SK-N-SH treated with all-trans-retinoic acid at 6 μM for 48 hours (cell line): ENCODE measurements around the gene GLRA1.

Source experiments
- ATAC-seq: fragments of 200-7000 bp; cut with Tn5 transposase; 3 replicates; pipeline ENCODE4 v1.9.1; 2020; ENCODE audit warnings: mild to moderate bottlenecking, moderate library complexity
- BACH2 ChIP-seq: fragments of 250-450 bp; sonication (Bioruptor Pico); IDR thresholded peaks from 2 replicates; pipeline ENCODE4 v1.9.0; 2021; ENCODE audit warnings: mild to moderate bottlenecking, borderline replicate concordance
- CSDC2 ChIP-seq: fragments of 250-450 bp; sonication (Bioruptor Pico); IDR thresholded peaks from 2 replicates; pipeline ENCODE4 v1.5.0; 2020; ENCODE audit warnings: mild to moderate bottlenecking, moderate library complexity
- ESRRG ChIP-seq: fragments of 250-450 bp; sonication (Bioruptor Pico); IDR thresholded peaks from 2 replicates; pipeline ENCODE4 v1.6.1; 2021; ENCODE audit warnings: mild to moderate bottlenecking
- GLIS3 ChIP-seq: fragments of 250-450 bp; sonication (Bioruptor Pico); IDR thresholded peaks from 2 replicates; pipeline ENCODE4 v1.5.0; 2020; ENCODE audit warnings: mild to moderate bottlenecking, moderate library complexity
- ISL1 ChIP-seq: fragments of 250-450 bp; sonication (Bioruptor Pico); IDR thresholded peaks from 2 replicates; pipeline ENCODE4 v2.1.2; 2022; ENCODE audit warnings: mild to moderate bottlenecking, moderate library complexity
- OSR1 ChIP-seq: fragments of 250-450 bp; sonication (Bioruptor Pico); IDR thresholded peaks from 2 replicates; pipeline ENCODE4 v1.8.0; 2022; ENCODE audit warnings: moderate library complexity, mild to moderate bottlenecking, inconsistent platforms
- SNAI2 ChIP-seq: fragments of 250-450 bp; sonication (Bioruptor Pico); IDR thresholded peaks from 2 replicates; pipeline ENCODE4 v1.5.0; 2020; ENCODE audit warnings: mild to moderate bottlenecking, moderate library complexity
- ZC3H10 ChIP-seq: fragments of 250-450 bp; sonication (Bioruptor Pico); IDR thresholded peaks from 2 replicates; pipeline ENCODE4 v1.5.1; 2021; ENCODE audit warnings: mild to moderate bottlenecking, moderate library complexity
- ZFP3 ChIP-seq: fragments of 250-450 bp; sonication (Bioruptor Pico); IDR thresholded peaks from 2 replicates; pipeline ENCODE4 v1.5.0; 2020; ENCODE audit warnings: mild to moderate bottlenecking, moderate library complexity
- ZNF565 ChIP-seq: fragments of 450-650 bp; formaldehyde crosslinking; conservative IDR thresholded peaks from 2 replicates; pipeline ENCODE4 v1.5.0; 2020; ENCODE audit warnings: low read depth, mild to moderate bottlenecking, moderate library complexity
- ZNF70 ChIP-seq: fragments of 450-650 bp; formaldehyde crosslinking; IDR thresholded peaks from 2 replicates; pipeline ENCODE4 v1.5.0; 2020; ENCODE audit warnings: mild to moderate bottlenecking, moderate library complexity
- ZNF8 ChIP-seq: fragments of 450-650 bp; formaldehyde crosslinking; IDR thresholded peaks from 2 replicates; pipeline ENCODE4 v1.5.0; 2020; ENCODE audit warnings: mild to moderate bottlenecking, moderate library complexity
- TF ChIP-seq, protein P1 (sequence below): fragments of 250-450 bp; sonication (Bioruptor Pico); IDR thresholded peaks from 2 replicates; pipeline ENCODE4 v1.8.0; 2021; ENCODE audit warnings: low read depth, mild to moderate bottlenecking, moderate library complexity, borderline replicate concordance
- TF ChIP-seq, protein P2 (sequence below): fragments of 250-450 bp; sonication (Bioruptor Pico); IDR thresholded peaks from 2 replicates; pipeline ENCODE4 v1.5.1; 2020; ENCODE audit warnings: low read depth, mild to moderate bottlenecking, moderate library complexity
- TF ChIP-seq, protein P3 (sequence below): fragments of 250-450 bp; sonication (Bioruptor Pico); IDR thresholded peaks from 2 replicates; pipeline ENCODE4 v1.5.1; 2021; ENCODE audit warnings: mild to moderate bottlenecking, moderate library complexity
- TF ChIP-seq, protein P4 (sequence below): fragments of 250-450 bp; sonication (Bioruptor Pico); IDR thresholded peaks from 2 replicates; pipeline ENCODE4 v1.5.0; 2020; ENCODE audit warnings: mild to moderate bottlenecking, moderate library complexity

Gene GLRA1

DNA sequence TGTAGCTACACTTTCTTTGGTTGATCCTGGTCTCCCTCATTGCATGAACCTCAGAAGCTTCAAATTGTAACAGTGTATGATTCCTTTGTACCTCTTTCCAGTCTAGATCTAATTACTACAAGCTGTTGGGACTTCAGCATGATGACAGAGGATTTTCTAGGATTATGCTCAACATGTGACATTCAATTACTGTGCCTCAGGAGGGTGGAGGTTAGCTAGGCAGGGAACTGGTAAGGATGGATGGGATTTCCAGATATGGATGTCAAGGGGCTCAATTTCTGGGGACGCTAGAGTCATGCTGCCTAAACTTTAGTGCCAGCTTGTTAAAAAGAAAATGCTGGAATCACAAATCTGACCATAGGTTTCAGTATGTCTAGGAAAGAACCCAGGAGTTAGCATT is 29.2 kb upstream of the GLRA1 start:
- TF ChIP-seq, protein P1, sequence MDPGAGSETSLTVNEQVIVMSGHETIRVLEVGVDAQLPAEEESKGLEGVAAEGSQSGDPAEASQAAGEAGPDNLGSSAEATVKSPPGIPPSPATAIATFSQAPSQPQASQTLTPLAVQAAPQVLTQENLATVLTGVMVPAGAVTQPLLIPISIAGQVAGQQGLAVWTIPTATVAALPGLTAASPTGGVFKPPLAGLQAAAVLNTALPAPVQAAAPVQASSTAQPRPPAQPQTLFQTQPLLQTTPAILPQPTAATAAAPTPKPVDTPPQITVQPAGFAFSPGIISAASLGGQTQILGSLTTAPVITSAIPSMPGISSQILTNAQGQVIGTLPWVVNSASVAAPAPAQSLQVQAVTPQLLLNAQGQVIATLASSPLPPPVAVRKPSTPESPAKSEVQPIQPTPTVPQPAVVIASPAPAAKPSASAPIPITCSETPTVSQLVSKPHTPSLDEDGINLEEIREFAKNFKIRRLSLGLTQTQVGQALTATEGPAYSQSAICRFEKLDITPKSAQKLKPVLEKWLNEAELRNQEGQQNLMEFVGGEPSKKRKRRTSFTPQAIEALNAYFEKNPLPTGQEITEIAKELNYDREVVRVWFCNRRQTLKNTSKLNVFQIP (CRISPR knock-in tag), result no peak
- TF ChIP-seq CSDC2 (CRISPR knock-in tag) (no peak), ZNF565 (CRISPR knock-in tag) (no peak), ZC3H10 (CRISPR knock-in tag) (no peak), ESRRG (CRISPR knock-in tag) (no peak), ISL1 (no peak), ZFP3 (no peak), GLIS3 (CRISPR knock-in tag) (no peak), BACH2 (CRISPR knock-in tag) (no peak), OSR1 (no peak), ZNF8 (CRISPR knock-in tag) (no peak)
- TF ChIP-seq, protein P2, sequence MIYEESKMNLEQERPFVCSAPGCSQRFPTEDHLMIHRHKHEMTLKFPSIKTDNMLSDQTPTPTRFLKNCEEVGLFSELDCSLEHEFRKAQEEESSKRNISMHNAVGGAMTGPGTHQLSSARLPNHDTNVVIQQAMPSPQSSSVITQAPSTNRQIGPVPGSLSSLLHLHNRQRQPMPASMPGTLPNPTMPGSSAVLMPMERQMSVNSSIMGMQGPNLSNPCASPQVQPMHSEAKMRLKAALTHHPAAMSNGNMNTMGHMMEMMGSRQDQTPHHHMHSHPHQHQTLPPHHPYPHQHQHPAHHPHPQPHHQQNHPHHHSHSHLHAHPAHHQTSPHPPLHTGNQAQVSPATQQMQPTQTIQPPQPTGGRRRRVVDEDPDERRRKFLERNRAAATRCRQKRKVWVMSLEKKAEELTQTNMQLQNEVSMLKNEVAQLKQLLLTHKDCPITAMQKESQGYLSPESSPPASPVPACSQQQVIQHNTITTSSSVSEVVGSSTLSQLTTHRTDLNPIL (CRISPR knock-in tag), result no peak
- TF ChIP-seq, protein P3, sequence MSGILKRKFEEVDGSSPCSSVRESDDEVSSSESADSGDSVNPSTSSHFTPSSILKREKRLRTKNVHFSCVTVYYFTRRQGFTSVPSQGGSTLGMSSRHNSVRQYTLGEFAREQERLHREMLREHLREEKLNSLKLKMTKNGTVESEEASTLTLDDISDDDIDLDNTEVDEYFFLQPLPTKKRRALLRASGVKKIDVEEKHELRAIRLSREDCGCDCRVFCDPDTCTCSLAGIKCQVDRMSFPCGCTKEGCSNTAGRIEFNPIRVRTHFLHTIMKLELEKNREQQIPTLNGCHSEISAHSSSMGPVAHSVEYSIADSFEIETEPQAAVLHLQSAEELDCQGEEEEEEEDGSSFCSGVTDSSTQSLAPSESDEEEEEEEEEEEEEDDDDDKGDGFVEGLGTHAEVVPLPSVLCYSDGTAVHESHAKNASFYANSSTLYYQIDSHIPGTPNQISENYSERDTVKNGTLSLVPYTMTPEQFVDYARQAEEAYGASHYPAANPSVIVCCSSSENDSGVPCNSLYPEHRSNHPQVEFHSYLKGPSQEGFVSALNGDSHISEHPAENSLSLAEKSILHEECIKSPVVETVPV (CRISPR knock-in tag), result no peak
- no peak for ATAC-seq

DNA sequence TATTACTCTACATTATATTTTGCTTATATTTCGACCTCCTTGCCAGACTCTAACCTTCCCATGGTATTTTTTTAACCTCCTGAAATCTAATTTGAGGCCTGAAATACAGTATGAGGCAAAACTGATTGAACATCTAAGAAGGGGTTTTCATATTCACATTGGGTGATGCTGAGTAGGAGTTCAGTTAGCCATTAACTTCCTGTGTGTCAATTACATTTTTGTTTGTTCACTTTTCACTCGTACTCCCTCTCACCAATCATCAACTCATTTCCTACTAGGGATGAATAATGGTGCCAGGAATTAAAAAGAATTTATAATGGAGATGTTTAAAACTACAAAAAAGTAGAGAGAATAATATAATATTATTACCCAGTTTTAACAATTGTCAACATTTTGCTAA is 27.6 kb upstream of the GLRA1 start:
- no peak for ATAC-seq
- TF ChIP-seq CSDC2 (CRISPR knock-in tag) (no peak), ZNF70 (CRISPR knock-in tag) (no peak)

DNA sequence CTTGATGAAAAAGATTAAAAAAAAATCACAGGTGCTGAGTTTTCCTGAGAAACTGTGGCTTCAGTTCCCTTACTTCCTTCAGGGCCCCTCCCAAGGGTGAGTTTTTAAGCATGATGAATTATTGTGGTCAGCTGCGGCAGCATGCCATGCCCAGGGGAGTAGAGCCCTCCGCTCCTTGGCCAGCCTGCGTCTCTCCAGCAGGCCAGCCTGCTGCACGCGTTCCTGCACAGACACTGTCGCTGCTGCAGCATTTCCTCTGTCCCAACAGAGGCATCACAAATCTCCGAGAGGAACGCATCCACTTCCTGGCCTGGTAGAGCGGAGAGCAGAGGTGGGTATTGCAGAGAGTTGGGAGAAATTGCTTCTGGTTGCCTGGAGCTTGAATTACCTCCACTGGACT is 26.1 kb upstream of the GLRA1 start:
- no peak for TF ChIP-seq SNAI2 (CRISPR knock-in tag)
- TF ChIP-seq, protein P3 (CRISPR knock-in tag), result no peak
- TF ChIP-seq, protein P1 (CRISPR knock-in tag), result no peak
- TF ChIP-seq ZNF8 (CRISPR knock-in tag), result no peak
- TF ChIP-seq, protein P2 (CRISPR knock-in tag), result no peak
- no peak for TF ChIP-seq ESRRG (CRISPR knock-in tag)
- TF ChIP-seq, protein P4, sequence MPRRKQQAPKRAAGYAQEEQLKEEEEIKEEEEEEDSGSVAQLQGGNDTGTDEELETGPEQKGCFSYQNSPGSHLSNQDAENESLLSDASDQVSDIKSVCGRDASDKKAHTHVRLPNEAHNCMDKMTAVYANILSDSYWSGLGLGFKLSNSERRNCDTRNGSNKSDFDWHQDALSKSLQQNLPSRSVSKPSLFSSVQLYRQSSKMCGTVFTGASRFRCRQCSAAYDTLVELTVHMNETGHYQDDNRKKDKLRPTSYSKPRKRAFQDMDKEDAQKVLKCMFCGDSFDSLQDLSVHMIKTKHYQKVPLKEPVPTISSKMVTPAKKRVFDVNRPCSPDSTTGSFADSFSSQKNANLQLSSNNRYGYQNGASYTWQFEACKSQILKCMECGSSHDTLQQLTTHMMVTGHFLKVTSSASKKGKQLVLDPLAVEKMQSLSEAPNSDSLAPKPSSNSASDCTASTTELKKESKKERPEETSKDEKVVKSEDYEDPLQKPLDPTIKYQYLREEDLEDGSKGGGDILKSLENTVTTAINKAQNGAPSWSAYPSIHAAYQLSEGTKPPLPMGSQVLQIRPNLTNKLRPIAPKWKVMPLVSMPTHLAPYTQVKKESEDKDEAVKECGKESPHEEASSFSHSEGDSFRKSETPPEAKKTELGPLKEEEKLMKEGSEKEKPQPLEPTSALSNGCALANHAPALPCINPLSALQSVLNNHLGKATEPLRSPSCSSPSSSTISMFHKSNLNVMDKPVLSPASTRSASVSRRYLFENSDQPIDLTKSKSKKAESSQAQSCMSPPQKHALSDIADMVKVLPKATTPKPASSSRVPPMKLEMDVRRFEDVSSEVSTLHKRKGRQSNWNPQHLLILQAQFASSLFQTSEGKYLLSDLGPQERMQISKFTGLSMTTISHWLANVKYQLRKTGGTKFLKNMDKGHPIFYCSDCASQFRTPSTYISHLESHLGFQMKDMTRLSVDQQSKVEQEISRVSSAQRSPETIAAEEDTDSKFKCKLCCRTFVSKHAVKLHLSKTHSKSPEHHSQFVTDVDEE (CRISPR knock-in tag), result no peak
- no peak for ATAC-seq
